ENCODE measurements around the gene ABHD4. TPM values are rescaled to one million over a fixed set of nuclear protein-coding genes. Genes with fewer than 3 reads are reported as not detected.

ABHD4 gene
- total and polyA plus RNA-seq, 4 donors: 9.0 to 32.9 (median 11.1) TPM

GRCh38 chr14:22563987-22564386, 34.1 kb upstream of the ABHD4 start:
- no peak overlapping the region for H3K9ac ChIP-seq (ENCODE audit: low read depth in 1 of 2, low read length in 2 of 2)
- peaks cover 7 to 35% (median 20%) of the 10 kb centered on the region in 4 donors for H3K36me3 ChIP-seq (ENCODE audit: control insufficient read depth in 4 of 4, insufficient read depth in 3 of 4, low read depth in 1 of 4, low read length in 3 of 4)
- WGBS: 84% methylated on average over 5 of the region's 5 CpGs
- TF ChIP-seq ATF3 (IDR thresholded peaks at IDR 0.05) (no peak), FOXA1 (IDR thresholded peaks at IDR 0.05) (no peak), MAX (IDR thresholded peaks at IDR 0.05) (no peak), EGR1 (IDR thresholded peaks at IDR 0.05; ENCODE audit: low read depth in 2 of 2) (no peak), TAF1 (conservative IDR thresholded peaks at IDR 0.05) (no peak), YY1 (IDR thresholded peaks at IDR 0.05) (no peak), FOXA2 (IDR thresholded peaks at IDR 0.05) (no peak), NR2F2 (IDR thresholded peaks at IDR 0.05) (no peak), GABPA (IDR thresholded peaks at IDR 0.05 in 1 of 2, conservative IDR thresholded peaks at IDR 0.05 in 1 of 2) (no peak), HNF4A (conservative IDR thresholded peaks at IDR 0.05) (no peak), RAD21 (IDR thresholded peaks at IDR 0.05) (no peak), HNF4G (IDR thresholded peaks at IDR 0.05) (no peak), RXRA (IDR thresholded peaks at IDR 0.05) (no peak), ZBTB33 (IDR thresholded peaks at IDR 0.05) (no peak), JUND (IDR thresholded peaks at IDR 0.05) (no peak), SP1 (IDR thresholded peaks at IDR 0.05) (no peak)
- TF ChIP-seq, protein P1, sequence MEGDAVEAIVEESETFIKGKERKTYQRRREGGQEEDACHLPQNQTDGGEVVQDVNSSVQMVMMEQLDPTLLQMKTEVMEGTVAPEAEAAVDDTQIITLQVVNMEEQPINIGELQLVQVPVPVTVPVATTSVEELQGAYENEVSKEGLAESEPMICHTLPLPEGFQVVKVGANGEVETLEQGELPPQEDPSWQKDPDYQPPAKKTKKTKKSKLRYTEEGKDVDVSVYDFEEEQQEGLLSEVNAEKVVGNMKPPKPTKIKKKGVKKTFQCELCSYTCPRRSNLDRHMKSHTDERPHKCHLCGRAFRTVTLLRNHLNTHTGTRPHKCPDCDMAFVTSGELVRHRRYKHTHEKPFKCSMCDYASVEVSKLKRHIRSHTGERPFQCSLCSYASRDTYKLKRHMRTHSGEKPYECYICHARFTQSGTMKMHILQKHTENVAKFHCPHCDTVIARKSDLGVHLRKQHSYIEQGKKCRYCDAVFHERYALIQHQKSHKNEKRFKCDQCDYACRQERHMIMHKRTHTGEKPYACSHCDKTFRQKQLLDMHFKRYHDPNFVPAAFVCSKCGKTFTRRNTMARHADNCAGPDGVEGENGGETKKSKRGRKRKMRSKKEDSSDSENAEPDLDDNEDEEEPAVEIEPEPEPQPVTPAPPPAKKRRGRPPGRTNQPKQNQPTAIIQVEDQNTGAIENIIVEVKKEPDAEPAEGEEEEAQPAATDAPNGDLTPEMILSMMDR (IDR thresholded peaks at IDR 0.05; ENCODE audit: low read depth, low read length, missing input control): no peak
- TF ChIP-seq, protein P2, sequence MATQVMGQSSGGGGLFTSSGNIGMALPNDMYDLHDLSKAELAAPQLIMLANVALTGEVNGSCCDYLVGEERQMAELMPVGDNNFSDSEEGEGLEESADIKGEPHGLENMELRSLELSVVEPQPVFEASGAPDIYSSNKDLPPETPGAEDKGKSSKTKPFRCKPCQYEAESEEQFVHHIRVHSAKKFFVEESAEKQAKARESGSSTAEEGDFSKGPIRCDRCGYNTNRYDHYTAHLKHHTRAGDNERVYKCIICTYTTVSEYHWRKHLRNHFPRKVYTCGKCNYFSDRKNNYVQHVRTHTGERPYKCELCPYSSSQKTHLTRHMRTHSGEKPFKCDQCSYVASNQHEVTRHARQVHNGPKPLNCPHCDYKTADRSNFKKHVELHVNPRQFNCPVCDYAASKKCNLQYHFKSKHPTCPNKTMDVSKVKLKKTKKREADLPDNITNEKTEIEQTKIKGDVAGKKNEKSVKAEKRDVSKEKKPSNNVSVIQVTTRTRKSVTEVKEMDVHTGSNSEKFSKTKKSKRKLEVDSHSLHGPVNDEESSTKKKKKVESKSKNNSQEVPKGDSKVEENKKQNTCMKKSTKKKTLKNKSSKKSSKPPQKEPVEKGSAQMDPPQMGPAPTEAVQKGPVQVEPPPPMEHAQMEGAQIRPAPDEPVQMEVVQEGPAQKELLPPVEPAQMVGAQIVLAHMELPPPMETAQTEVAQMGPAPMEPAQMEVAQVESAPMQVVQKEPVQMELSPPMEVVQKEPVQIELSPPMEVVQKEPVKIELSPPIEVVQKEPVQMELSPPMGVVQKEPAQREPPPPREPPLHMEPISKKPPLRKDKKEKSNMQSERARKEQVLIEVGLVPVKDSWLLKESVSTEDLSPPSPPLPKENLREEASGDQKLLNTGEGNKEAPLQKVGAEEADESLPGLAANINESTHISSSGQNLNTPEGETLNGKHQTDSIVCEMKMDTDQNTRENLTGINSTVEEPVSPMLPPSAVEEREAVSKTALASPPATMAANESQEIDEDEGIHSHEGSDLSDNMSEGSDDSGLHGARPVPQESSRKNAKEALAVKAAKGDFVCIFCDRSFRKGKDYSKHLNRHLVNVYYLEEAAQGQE (IDR thresholded peaks at IDR 0.05): no peak
- H3K27me3 ChIP-seq (ENCODE audit: control insufficient read depth in 4 of 4, insufficient read depth in 4 of 4, low read length in 3 of 4): no peaks in the 10 kb centered on the region
- no peak overlapping the region for H3K27ac ChIP-seq (ENCODE audit: low read depth in 1 of 2, low read length in 2 of 2)
- no peaks in the 10 kb centered on the region for H3K9me3 ChIP-seq (ENCODE audit: control insufficient read depth in 4 of 4, low read length in 3 of 4)
- H3K4me1 ChIP-seq (ENCODE audit: control insufficient read depth in 4 of 4, insufficient read depth in 4 of 4, low read length in 3 of 4): peaks cover 2 to 13% (median 8%) of the 10 kb centered on the region in 4 donors
- no peak for DNase-seq (ENCODE audit: low spot score)
- H3K4me3 ChIP-seq (ENCODE audit: low read depth in 1 of 3, low read length in 3 of 3): no peak overlapping the region

All from liver (tissue), 9 donors.